WERI-Rb-1 (cell line): ENCODE results near the gene CTXN1.

Experiments
- DNase-seq: peaks from one replicate; pipeline ENCODE4 v3.0.0-alpha.2; 2020
- H3K27ac ChIP-seq: fragments of 250-450 bp; sonication (Bioruptor Pico); 2 replicates; pipeline ENCODE4 v1.5.1; 2020; ENCODE audit warnings: mild to moderate bottlenecking, moderate library complexity
- H3K27me3 ChIP-seq: fragments of 250-450 bp; sonication (Bioruptor Pico); 2 replicates; pipeline ENCODE4 v1.5.1; 2021; ENCODE audit warnings: mild to moderate bottlenecking, low read depth, moderate library complexity; ENCODE audit not compliant: insufficient read depth, severe bottlenecking
- H3K36me3 ChIP-seq: fragments of 250-450 bp; sonication (Bioruptor Pico); 2 replicates; pipeline ENCODE4 v1.5.1; 2020; ENCODE audit warnings: mild to moderate bottlenecking, moderate library complexity
- H3K4me3 ChIP-seq: 2 replicates; pipeline ENCODE4 v1.5.1; 2011; ENCODE audit warnings: low read depth, mild to moderate bottlenecking, control low read depth, low read length
- H3K9me3 ChIP-seq: fragments of 250-450 bp; sonication (Bioruptor Pico); 2 replicates; pipeline ENCODE4 v1.5.1; 2021; ENCODE audit warnings: mild to moderate bottlenecking, moderate library complexity; ENCODE audit not compliant: severe bottlenecking
- CTCF ChIP-seq: IDR thresholded peaks from 2 replicates; pipeline ENCODE4 v1.5.1; 2011; ENCODE audit warnings: low read depth, mild to moderate bottlenecking, control low read depth, inconsistent platforms, low read length

CTXN1 gene

GRCh38 chr19:7887408-7888144, 38.4 kb downstream of the CTXN1 start:
- H3K27ac ChIP-seq: no peak overlapping the region
- no peaks in the 10 kb centered on the region for H3K36me3 ChIP-seq
- H3K4me3 ChIP-seq: no peak overlapping the region
- no peak for DNase-seq
- no peaks in the 10 kb centered on the region for H3K9me3 ChIP-seq
- no peak for TF ChIP-seq CTCF
- H3K27me3 ChIP-seq: no peaks in the 10 kb centered on the region

- Histone ChIP-seq H3K27ac (no peak overlapping the region), H3K9me3 (peaks cover 2% of the 10 kb centered on the region), H3K27me3 (no peaks in the 10 kb centered on the region), H3K36me3 (no peaks in the 10 kb centered on the region), H3K4me3 (no peak overlapping the region)
- TF ChIP-seq CTCF: no peak
- DNase-seq: no peak
Measured at GRCh38 chr19:7885818-7886217, 40.1 kb downstream of the CTXN1 start.

- no peak for DNase-seq
- Histone ChIP-seq H3K4me3 (no peak overlapping the region), H3K36me3 (no peaks in the 10 kb centered on the region), H3K27ac (no peak overlapping the region), H3K27me3 (no peaks in the 10 kb centered on the region), H3K9me3 (peaks cover 2% of the 10 kb centered on the region)
- no peak for TF ChIP-seq CTCF
Measured at GRCh38 chr19:7883796-7884570, 42.0 kb downstream of the CTXN1 start.

- no peak for DNase-seq
- H3K9me3 ChIP-seq: peaks cover 2% of the 10 kb centered on the region
- H3K27me3 ChIP-seq: no peaks in the 10 kb centered on the region
- H3K27ac ChIP-seq: no peak overlapping the region
- H3K4me3 ChIP-seq: no peak overlapping the region
- no peak for TF ChIP-seq CTCF
- H3K36me3 ChIP-seq: no peaks in the 10 kb centered on the region
Measured at GRCh38 chr19:7883105-7883504, 42.8 kb downstream of the CTXN1 start.

- H3K4me3 ChIP-seq: no peak overlapping the region
- no peak for TF ChIP-seq CTCF
- no peaks in the 10 kb centered on the region for H3K27me3 ChIP-seq
- H3K27ac ChIP-seq: no peak overlapping the region
- H3K36me3 ChIP-seq: no peaks in the 10 kb centered on the region
- peaks cover 2% of the 10 kb centered on the region for H3K9me3 ChIP-seq
- DNase-seq: no peak
Measured at GRCh38 chr19:7881910-7882309, 44.0 kb downstream of the CTXN1 start.
